NCI-H2171 treated with DMSO at 0.1 percent for 48 hours (cell line): ENCODE data around the gene TTC36.
"Not testable (repeated sequence)": the region's sequence is repeated elsewhere in the genome, so short reads cannot be mapped to it uniquely, and the experiment has no call there.

Experiments used
- DNase-seq: peaks from one replicate; lab custom pipeline; 2025; lab: John Stamatoyannopoulos, UW

TTC36 gene

DNA sequence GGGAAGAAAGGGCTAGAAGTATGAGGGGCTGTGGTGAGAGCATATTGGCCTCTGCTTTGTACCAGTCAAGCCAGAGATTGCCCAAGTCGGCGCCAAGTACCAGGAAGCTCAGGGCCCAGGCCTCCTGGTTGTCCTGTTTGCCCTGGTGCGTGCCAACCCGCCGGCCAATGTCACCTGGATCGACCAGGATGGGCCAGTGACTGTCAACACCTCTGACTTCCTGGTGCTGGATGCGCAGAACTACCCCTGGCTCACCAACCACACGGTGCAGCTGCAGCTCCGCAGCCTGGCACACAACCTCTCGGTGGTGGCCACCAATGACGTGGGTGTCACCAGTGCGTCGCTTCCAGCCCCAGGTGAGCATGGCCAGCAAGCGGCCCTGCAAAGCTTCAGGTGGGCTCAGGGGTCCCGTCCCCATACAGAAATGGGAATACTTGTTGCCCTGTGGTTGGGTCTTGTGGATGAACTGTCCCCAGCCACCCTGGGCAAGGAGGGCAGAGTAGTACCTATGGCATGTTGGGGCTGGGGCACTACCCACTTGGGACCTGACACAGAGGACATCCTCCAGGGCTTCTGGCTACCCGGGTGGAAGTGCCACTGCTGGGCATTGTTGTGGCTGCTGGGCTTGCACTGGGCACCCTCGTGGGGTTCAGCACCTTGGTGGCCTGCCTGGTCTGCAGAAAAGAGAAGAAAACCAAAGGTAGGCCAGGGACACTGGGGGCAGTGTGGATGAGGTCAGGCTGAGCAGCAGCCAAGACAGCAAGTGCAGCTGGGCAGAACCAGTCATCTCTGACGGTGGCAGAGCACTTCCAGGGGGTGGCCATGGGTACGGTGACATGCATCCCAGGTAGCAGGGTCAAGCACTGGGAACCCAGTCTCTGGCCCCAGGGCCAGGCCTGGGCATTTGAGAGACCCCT lies 5.8 kb downstream of the TTC36 start:
- DNase-seq, result no peak

DNA sequence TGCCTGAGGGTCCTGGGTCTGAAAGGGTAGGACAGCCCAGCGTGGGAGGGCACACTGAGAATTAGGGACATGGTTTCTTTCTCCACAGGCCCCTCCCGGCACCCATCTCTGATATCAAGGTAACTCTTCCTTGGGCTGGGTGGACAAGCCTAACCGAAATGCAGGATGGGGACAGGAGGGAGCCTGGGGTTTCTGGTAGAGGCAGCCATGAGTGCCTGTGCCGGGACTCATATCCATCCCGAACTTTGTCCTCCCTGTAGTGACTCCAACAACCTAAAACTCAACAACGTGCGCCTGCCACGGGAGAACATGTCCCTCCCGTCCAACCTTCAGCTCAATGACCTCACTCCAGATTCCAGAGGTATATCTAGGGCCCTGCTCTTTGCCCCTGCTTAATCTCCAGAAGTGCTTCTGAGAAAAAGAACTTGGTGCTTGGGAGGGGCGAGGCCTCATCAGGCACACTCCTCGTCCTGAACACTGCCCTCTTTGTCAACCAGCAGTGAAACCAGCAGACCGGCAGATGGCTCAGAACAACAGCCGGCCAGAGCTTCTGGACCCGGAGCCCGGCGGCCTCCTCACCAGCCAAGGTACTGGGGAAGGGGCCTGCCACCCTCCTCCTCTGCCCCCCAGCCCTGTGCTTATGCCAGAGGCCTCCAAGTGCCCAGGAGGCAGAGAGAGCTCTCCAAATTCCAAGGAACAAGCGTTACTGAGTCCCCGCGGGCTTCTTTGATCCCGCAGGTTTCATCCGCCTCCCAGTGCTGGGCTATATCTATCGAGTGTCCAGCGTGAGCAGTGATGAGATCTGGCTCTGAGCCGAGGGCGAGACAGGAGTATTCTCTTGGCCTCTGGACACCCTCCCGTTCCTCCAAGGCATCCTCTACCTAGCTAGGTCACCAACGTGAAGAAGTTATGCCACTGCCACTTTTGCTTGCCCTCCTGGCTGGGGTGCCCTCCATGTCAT lies 6.8 kb downstream of the TTC36 start:
- no peak for DNase-seq

DNA sequence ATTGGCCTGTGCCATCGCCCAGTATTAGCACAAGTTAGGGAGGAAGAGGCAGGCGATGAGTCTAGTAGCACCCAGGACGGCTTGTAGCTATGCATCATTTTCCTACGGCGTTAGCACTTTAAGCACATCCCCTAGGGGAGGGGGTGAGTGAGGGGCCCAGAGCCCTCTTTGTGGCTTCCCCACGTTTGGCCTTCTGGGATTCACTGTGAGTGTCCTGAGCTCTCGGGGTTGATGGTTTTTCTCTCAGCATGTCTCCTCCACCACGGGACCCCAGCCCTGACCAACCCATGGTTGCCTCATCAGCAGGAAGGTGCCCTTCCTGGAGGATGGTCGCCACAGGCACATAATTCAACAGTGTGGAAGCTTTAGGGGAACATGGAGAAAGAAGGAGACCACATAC lies 8.0 kb downstream of the TTC36 start:
- DNase-seq, result no peak

DNA sequence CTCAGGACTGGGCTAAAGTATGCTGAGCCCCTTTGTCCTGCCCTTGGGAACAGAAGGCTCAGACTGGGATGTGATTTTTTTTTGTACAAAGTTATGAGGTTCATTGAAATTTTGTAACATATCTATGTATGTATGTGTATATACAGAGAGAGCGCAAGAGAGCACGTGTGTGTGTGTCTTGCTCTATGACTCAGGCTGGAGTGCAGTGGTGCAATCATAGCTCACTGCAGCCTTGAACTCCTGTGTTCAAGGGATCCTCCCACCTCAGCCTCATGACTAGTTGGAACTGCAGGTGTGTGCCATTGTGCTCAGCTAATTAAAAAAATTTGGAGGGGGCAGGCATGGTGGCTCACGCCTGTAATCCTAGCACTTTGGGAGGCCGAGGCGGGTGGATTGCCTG lies 9.5 kb downstream of the TTC36 start:
- DNase-seq, result no peak

DNA sequence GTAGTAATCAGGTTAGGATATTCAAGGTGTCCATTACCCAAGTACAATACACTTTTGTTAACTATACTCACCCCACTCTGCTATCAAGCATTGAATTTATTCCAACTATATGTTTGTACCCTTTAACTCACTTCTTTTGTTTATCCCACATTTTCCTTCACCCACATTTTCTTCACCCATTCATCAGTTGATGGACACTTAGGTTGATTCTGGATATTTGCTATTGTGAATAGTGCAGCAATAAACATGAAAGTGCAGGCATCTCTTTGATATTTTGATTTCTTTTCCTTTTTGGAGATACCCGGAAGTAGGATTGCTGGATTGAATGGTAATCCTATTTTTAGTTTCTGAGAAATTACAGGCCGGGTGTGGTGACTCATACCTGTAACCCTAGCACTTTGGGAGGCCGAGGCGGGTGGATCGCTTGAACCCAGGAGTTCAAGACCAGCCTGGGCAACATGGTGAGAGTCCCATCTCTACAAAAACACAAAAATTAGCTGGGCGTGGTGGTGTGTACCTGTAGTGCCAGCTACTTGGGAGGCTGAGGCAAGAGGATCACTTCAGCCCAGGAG lies 10.2 kb downstream of the TTC36 start:
- DNase-seq, result no peak

DNA sequence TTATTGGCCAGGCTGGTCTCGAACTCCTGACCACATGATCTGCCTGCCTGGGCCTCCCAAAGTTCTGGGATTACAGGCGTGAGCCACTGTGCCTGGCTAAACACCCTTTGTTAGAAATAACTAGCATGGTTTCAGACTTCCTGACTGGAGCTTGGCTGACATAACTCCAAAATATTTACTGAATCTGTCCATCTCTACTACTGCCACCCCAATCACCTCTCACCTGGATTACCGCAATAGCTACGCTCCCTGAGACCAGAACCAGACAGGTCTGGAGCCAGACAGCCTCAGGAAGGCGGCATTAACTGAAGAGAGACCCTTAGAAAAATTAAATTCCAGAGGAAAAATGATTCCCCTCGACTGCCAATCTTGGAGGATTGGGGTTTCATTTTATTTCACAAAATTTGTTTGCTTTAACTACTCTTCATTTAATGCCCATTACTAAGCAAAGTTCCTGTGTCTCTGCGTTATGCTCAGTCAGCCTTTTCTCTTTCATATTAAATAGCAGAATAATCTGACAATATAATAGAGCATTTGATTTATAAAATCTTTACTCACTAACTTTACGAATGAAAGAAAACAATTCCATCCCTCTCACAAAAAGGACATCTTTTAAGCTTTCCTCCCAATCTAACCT lies 16.9 kb downstream of the TTC36 start:
- DNase-seq, result no peak

DNA sequence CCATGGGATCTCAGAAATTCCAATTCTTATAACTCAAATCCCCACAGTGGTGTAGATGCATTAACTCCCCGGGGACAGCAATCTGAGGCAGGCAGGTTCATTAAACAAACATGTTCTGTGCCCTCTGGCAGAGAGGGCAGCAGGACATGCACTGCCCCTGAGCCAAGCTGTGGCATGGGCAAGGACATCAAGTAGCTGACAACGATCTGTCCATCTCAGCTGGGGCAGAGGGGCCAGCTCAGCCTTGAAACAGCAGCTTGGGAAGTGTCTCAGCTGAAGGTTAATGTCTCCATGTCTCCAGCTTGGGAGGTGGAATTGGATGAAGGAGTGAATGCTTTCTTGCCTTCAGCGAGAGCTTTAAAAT lies 17.4 kb downstream of the TTC36 start:
- no peak for DNase-seq

DNA sequence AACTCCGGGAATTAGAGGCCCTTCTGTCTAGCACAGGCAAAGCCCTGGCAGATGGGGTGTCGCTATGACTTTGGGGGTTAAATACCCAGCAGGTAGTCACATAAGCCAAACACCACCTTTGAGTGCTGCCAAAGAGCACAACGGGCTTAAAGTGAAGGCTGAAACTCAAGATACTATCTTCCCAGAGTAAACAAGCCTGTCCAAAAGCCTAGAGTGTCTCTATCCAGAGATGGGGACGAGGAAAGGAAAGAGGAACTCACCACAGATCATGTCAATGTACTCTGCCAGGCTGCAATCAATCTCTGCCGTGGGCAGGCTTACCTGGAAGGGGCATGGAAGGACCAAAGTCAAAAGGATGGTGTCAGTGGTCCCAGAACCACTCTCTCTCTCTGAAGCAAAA lies 18.3 kb downstream of the TTC36 start:
- DNase-seq, result no peak

DNA sequence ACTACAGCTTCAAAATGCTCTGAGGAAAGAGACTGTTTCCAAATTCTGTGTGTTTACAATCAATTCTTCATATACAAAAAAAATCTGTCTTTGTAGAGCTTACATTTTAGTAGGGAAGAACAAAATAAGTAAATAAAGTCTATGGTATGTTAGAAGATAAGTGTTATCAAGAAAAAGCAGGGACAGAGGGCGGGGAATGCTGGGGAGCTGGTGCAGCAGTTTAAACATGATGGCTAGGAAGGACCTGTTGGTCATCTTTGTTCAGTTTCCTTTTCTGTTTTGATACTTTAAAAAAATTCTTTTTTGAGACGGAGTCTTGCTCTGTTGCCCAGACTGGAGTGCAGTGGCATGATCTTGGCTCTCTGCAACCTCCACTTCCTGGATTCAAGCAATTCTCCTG lies 19.9 kb downstream of the TTC36 start:
- no peak for DNase-seq

DNA sequence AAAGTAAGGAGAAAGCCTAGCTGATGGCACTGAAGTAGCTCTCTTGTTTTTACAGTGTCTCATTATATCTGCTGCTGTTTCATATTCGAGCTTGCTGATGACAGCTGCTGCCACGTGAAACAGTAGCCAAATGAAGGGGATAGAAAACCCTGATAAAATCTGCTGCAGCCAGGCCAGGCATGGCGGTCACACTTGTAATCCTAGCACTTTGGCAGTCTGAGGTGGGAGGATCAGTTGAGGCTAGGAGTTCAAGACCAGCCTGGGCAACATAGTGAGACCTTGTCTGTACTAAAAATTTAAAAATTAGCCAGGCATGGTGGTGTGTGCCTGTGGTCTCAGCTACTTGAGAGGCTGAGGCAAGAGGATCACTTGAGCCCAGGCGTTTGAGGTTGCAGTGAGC lies 25.1 kb downstream of the TTC36 start:
- no peak for DNase-seq

DNA sequence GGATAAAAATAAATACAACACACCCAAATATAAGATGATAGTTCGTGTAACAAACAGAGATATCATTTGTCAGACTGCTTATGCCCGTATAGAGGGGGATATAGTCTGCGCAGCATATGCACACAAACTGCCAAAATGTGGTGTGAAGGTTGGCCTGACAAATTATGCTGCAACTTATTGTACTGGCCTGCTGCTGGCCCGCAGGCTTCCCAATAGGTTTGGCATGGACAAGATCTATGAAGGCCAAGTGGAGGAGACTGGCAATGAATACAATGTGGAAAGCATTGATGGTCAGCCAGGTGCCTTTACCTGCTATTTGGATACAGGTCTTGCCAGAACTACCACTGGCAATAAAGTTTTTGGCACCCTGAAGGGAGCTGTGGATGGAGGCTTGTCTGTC lies 33.5 kb downstream of the TTC36 start:
- DNase-seq, result no peak

DNA sequence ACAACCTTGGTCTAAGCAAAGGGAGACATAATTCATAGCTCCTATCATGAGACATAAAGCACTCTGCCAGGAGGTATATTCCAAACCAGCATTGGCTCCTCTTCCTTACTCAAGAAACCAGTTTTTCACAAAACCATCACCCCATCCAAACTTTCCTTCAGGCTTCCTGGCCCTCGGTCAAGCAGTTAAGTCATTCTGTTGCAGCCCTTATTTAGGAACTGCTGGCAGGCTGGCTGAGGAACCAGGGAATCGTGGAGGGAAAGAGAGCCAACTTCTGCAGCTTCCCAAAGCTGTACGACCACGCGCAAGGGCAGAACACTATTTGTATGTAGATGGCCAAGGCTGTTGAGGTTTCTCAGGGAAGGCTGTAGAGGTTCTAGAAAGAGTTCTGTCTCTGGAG lies 37.8 kb downstream of the TTC36 start:
- no peak for DNase-seq

DNA sequence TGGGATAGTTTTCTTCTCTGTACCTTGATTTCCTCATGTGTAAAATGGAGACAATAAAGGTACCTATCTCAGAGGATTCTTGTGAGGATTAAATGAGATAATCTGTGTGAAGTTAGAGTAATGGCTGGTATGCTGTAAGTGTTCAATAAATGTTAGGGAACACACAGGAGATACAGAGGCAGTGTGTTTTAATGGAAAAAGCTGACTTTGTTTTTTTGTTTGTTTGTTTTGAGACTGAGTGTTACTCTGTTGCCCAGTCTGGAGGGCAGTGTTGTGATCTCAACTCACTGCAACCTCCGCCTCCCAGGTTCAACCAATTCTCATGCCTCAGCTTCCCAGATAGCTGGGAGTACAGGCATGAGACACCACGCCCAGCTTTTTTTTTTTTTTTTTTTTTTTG lies 42.4 kb downstream of the TTC36 start:
- no peak for DNase-seq

DNA sequence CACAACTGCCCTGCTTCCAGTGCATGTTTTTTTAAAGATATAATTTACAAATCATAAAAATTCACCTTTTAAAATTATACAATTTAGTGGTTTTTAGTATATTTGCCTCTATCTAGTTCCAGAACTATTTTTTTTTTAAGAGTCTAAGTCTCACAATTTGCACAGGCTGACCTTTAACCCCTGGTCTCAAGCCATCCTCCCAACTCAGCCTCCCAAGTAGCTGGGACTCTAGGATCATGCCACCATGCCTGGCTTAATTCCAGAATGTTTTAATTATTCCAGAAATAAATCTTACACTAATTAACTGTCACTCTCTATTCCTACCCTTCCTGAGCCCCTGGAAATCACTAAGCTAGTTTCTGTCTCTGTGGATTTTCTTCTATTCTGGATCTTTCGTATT lies 43.5 kb downstream of the TTC36 start:
- no peak for DNase-seq

DNA sequence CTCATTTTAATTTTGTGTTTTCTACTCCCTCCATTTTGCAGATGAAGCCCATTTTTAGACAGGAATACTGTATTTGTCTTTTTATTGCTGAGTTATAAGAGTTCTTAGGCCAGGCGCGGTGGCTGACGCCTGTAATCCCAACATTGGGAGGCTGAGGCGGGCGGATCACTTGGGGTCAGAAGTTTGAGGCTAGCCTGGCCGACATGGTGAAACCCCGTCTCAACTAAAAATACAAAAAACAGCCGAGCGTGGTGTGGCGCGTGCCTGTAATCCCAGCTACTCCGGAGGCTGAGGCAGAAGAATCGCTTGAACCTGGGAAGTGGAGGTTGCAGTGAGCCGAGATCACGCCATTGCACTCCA lies 44.4 kb downstream of the TTC36 start:
- not testable (repeated sequence) for DNase-seq

DNA sequence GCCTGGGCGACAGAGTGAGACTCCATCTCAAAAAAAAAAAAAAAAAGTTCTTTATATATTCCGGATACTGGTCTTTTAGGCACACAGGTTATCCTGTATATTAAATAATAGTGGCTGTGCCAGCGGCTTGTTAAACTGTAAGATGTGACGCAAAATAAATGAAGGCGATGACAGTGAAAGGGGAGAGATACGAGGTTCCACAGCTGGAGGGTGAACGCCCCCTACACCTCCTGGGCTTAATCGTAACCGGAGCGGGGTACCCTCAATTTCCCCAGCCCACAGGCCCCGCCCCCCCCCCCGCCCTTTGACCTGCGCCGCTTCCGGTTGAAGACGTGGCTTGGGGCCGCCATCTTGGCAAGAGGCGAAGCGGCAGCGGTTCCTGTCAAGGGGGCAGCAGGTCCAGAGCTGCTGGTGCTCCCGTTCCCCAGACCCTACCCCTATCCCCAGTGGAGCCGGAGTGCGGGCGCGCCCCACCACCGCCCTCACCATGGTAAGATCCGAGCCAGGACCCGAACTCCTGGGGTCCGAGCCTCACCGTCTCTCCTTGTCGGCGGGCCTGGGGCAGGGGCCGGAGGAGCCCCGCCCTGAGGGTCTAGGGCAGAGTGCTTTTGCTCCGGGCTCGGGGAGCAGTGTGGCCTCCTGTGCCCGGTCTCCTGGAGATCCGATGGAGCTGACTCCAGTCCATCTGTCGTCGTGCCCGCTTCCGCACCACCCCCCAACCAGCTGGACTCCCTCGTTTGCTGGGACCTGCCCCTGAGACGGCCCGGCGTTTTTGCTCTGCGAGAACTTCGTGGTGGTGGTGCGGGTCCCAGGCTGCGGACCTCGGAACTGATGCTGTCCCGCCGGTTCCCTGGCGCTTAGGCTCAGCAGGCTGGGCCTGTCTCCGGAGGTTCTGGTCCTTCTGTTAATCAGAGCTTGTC lies 45.0 kb downstream of the TTC36 start, which contains the start of gene ARCN1:
Gene ARCN1 (plus strand): TSS at position 349 of the 920 bp plus-strand sequence. CDS start 139 bp downstream, at position 488.
- peak; percentile 63 for DNase-seq

DNA sequence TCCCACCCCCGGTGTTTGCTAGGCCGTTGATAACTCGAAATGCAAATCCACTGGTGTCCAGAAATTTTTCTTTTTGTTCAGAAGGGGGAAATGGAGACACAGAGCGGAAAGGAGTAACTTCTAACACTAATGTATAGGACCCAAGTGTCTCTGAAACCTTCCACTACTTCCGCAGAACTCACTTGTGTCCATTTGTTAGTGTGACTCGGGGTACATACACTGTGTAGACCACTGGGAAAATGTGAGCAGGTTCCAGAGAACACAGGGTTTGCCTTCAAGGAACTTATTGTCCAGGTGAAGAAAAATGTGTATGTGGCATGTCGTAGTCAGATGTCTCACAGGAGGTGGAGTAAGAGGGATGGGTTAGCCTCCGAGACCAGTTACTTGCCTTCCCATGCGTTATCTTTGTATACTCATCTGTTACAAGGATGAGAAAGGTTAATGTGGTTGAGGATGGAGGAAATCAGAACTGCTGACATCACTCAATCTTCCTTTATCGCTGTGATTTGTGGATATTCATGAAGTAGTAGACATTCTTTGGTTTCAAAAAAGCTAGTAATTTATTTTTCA lies 45.8 kb downstream of the TTC36 start:
- peak; percentile 7 for DNase-seq

DNA sequence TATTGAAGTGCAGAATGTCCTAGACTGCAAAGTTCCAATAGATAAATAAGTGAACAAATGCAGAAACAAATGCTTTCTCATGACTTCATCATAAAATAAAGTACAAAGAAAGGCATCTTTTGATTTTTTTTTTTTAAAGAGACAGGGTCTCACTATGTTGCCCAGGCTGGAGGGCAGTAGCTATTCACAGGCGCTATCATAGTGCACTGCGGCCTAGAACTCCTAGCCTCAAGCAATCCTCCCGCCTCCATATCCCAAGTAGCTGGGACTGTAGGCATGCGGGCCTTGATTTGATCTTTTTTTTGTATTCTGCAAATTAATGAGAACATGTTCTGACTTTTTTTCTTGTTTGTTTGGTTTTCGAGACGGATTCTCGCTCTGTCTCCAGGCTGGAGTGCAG lies 47.4 kb downstream of the TTC36 start:
- no peak for DNase-seq

DNA sequence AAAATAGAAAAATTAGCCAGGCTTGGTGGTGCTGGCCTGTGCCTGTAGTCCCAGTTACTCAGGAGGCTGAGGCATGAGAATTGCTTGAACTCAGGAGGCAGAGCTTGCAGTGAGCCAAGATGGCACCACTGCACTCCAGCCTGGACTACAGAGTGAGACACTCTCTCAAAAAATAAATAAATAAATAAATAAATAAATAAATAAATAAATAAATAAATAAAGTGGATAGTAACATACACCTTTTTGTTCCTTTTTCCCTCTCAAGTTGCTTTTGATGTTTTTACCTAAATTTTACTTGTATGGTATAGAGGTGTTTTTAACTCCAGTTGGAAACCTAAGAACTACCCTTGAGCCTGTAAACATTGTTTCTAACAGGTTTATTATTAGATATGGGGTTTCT lies 50.7 kb downstream of the TTC36 start:
- DNase-seq, result not testable (repeated sequence)
